ENCODE data around the gene ESR2.

The ESR2 gene

GRCh38 chr14:64110802-64111201, 183.4 kb downstream of the ESR2 start:
- no peak overlapping the region for H3K4me3 ChIP-seq (ENCODE audit: low read depth, low read length)
- TF ChIP-seq, protein P1, sequence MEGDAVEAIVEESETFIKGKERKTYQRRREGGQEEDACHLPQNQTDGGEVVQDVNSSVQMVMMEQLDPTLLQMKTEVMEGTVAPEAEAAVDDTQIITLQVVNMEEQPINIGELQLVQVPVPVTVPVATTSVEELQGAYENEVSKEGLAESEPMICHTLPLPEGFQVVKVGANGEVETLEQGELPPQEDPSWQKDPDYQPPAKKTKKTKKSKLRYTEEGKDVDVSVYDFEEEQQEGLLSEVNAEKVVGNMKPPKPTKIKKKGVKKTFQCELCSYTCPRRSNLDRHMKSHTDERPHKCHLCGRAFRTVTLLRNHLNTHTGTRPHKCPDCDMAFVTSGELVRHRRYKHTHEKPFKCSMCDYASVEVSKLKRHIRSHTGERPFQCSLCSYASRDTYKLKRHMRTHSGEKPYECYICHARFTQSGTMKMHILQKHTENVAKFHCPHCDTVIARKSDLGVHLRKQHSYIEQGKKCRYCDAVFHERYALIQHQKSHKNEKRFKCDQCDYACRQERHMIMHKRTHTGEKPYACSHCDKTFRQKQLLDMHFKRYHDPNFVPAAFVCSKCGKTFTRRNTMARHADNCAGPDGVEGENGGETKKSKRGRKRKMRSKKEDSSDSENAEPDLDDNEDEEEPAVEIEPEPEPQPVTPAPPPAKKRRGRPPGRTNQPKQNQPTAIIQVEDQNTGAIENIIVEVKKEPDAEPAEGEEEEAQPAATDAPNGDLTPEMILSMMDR (IDR thresholded peaks at IDR 0.05; ENCODE audit: low read depth, low read length), result no peak

GRCh38 chr14:64109819-64110554, 184.2 kb downstream of the ESR2 start:
- H3K4me3 ChIP-seq (ENCODE audit: low read depth, low read length), result no peak overlapping the region

DNA sequence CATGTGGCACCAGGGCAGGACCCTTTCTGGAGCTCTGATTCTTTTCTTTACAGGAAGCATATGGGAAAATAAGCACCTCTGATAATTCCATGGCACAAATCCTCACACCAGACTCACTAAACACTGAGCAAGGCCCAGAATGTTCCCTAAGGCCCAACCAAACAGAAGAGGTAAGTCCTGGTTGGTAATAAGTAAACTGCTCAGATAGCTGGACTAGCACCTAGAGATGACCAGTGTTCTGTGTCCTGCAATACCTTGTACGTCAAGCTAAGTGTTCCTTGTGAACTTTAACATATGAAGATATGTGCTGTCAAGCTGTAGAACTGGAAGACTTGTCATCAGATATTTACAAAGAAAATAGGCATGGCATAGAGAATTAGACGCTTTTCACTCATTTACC, 186.7 kb downstream of the ESR2 start:
- H3K4me3 ChIP-seq (ENCODE audit: low read depth, low read length), result no peak overlapping the region
- TF ChIP-seq, protein P1 (IDR thresholded peaks at IDR 0.05; ENCODE audit: low read depth, low read length), result no peak

More at GRCh38 chr14:64109819-64110554, 184.2 kb downstream of the ESR2 start:
- TF ChIP-seq, protein P1 (IDR thresholded peaks at IDR 0.05; ENCODE audit: low read depth, low read length), result no peak

DNA sequence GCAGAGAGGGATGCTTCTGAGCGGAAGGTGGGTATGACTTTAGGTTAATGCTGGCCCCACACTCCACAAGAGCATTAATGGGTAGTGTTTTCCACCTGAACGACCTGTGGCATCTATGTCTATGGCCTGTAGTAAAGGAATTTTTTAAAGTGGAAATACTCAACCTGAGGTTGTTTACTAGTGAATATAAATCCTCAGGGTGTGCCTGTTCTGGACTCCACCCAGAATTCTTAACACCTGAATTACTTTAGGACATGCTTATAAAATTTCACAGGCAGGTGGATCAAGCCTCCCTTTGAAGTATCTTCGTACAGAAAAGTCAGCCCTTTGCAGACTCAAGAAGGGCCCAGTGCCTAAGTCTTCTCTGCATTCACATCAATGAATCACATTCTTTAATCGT, 196.1 kb downstream of the ESR2 start:
- TF ChIP-seq, protein P1 (IDR thresholded peaks at IDR 0.05; ENCODE audit: low read depth, low read length), result no peak

DNA sequence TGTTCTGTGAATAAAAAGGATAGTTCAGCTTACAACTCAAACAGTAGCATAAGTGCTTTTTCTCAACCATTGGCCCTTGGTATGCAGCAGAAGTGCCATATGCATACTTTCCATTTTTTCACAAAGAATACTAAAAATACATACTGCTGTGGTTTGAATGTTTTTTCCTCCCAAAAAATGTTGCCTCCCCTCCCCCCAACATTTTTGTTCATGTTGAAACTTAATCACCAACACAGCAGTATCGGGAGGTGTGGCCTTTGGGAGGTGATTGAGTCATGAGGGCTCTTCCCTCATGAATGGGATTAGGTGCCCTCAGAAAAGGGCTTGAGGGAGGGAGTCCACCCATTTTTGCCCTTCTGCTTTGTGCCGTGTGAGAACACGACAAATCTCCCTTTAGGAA, 198.6 kb downstream of the ESR2 start:
- H3K4me3 ChIP-seq (ENCODE audit: low read depth, low read length), result no peak overlapping the region
- TF ChIP-seq, protein P1 (IDR thresholded peaks at IDR 0.05; ENCODE audit: low read depth, low read length), result no peak

More for the DNA sequence above, 196.1 kb downstream of the ESR2 start:
- no peak overlapping the region for H3K4me3 ChIP-seq (ENCODE audit: low read depth, low read length)

GRCh38 chr14:64092940-64093339, 201.2 kb downstream of the ESR2 start:
- TF ChIP-seq, protein P1 (IDR thresholded peaks at IDR 0.05; ENCODE audit: low read depth, low read length), result no peak

DNA sequence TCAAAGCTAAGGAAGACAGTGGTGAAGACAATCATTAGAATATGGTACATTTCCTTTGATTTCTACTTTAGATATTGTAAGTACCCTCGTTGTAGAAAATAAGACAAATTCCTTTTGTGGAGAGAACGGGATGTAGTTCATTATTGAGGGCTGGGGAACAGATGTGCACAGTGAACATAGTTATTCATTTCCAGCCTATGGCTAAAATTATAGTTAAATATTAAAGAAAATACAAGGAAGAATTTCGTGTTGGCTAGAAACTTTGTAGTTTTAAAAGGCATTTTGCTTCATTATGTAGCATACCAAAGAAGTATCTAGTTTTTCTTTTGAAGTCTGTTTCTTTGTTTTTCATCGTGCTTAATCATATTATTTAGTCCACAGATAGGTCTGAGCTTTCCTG, 201.8 kb downstream of the ESR2 start:
- TF ChIP-seq, protein P1 (IDR thresholded peaks at IDR 0.05; ENCODE audit: low read depth, low read length), result no peak

More at GRCh38 chr14:64092940-64093339, 201.2 kb downstream of the ESR2 start:
- H3K4me3 ChIP-seq (ENCODE audit: low read depth, low read length), result no peak overlapping the region

More for the DNA sequence above, 201.8 kb downstream of the ESR2 start:
- no peak overlapping the region for H3K4me3 ChIP-seq (ENCODE audit: low read depth, low read length)

All from WI38 (cell line).